HCT116 (cell line): ENCODE results near the gene XPNPEP1. TPM values are rescaled to one million over a fixed set of nuclear protein-coding genes. Genes with fewer than 3 reads are reported as not detected.

ENCODE experiments used
- ATAC-seq: fragments of 200-7000 bp; cut with Tn5 transposase; 2 replicates; pipeline ENCODE4 v1.9.1; 2020; ENCODE audit warnings: mild to moderate bottlenecking, moderate library complexity
- BruUV-seq: library from RNA; stranded (reverse); fragments of 400-500 nt; replicated peaks from 2 replicates; lab custom pipeline; 2021; lab: Mats Ljungman, UMichigan
- CTCF ChIA-PET: fragments of 300-600 bp; sonication (Branson Sonifier 250); formaldehyde crosslinking; loops from one replicate; lab custom pipeline; 2021; ENCODE audit warnings: antibody characterized with exemption; lab: Charles Lee
- POLR2A ChIA-PET: fragments of 300-600, 350-600 bp; sonication (Branson Sonifier 250); formaldehyde crosslinking; loops from one replicate; lab custom pipeline; 2021; ENCODE audit warnings: antibody characterized with exemption; lab: Charles Lee
- RAD21 ChIA-PET, 2 experiments: fragments of 300-600 bp; sonication (Branson Sonifier 250); formaldehyde crosslinking; loops; one replicate each; lab custom pipeline; 2023; ENCODE audit warnings: low total read pairs in 2 of 2; ENCODE audit not compliant: uncharacterized antibody in 2 of 2, unreplicated experiment in 2 of 2, low non-redundant PET in 1 of 2; lab: Charles Lee
- DNase-seq: peaks from one replicate; pipeline ENCODE4 v3.0.0-alpha.2; 2010; ENCODE audit warnings: low read depth, low spot score
- H2AFZ ChIP-seq: fragments of 200-600 bp; shearing (Covaris generic), sonication (generic); 2 replicates; pipeline ENCODE4 v1.6.1; 2017; ENCODE audit warnings: low read depth, mixed run types, mixed read lengths, antibody characterized with exemption, low read length; ENCODE audit not compliant: poor library complexity, severe bottlenecking
- H3K27ac ChIP-seq: 2 replicates; pipeline ENCODE4 v1.5.1; 2012; ENCODE audit warnings: low read depth, low read length
- H3K27me3 ChIP-seq: fragments of 200-600 bp; sonication (generic); 2 replicates; pipeline ENCODE4 v1.6.1; 2016; ENCODE audit warnings: mixed run types, low read length, mixed read lengths; ENCODE audit not compliant: insufficient read depth
- H3K36me3 ChIP-seq, 2 experiments: fragments of 200-500 bp in 1 of 2; fragments of 200-600 bp in 1 of 2; sonication (Bioruptor generic) in 1 of 2; sonication (generic) in 1 of 2; 2 replicates each; pipeline versions ENCODE4 v1.5.1 to v1.6.1; 2014 to 2016; ENCODE audit warnings: low read length in 2 of 2, inconsistent platforms in 1 of 2, mixed read lengths in 1 of 2, mixed run types in 1 of 2; ENCODE audit not compliant: insufficient read depth in 2 of 2, control insufficient read depth in 1 of 2
- H3K4me1 ChIP-seq, 2 experiments: fragments of 200-600 bp in 1 of 2; sonication (generic) in 1 of 2; 2 replicates each; pipeline versions ENCODE4 v1.5.1 to v1.6.1; 2012 to 2017; ENCODE audit warnings: low read length in 2 of 2, inconsistent platforms in 1 of 2, mild to moderate bottlenecking in 1 of 2, mixed read lengths in 1 of 2, mixed run types in 1 of 2, moderate library complexity in 1 of 2; ENCODE audit not compliant: insufficient read depth in 2 of 2, control insufficient read depth in 1 of 2
- H3K4me2 ChIP-seq: fragments of 200-600 bp; sonication (generic); 2 replicates; pipeline ENCODE4 v1.6.1; 2017; ENCODE audit warnings: mixed run types, low read length, mixed read lengths
- H3K4me3 ChIP-seq, 2 experiments: fragments of 200-600 bp in 1 of 2; sonication (generic) in 1 of 2; replicated peaks in 1 of 2; 2 replicates each; pipeline ENCODE4 v1.5.1; 2011 to 2016; ENCODE audit warnings: low read length in 2 of 2, control low read depth in 1 of 2, low read depth in 1 of 2, mild to moderate bottlenecking in 1 of 2, mixed read lengths in 1 of 2, mixed run types in 1 of 2
- H3K79me2 ChIP-seq: fragments of 200-600 bp; sonication (generic); 2 replicates; pipeline ENCODE4 v1.6.1; 2017; ENCODE audit warnings: mild to moderate bottlenecking, mixed run types, low read length, moderate library complexity, mixed read lengths; ENCODE audit not compliant: insufficient read depth
- H3K9ac ChIP-seq: fragments of 200-600 bp; sonication (generic); 2 replicates; pipeline ENCODE4 v1.6.1; 2016; ENCODE audit warnings: low read length, mixed read lengths
- H3K9me2 ChIP-seq: fragments of 200-600 bp; sonication (generic), shearing (Covaris generic); 2 replicates; pipeline ENCODE4 v1.6.1; 2017; ENCODE audit warnings: mixed run types, mild to moderate bottlenecking, moderate library complexity; ENCODE audit not compliant: insufficient read depth
- H3K9me3 ChIP-seq, 2 experiments: fragments of 200-500 bp in 1 of 2; fragments of 200-600 bp in 1 of 2; sonication (Bioruptor generic) in 1 of 2; sonication (generic) in 1 of 2; 2 replicates each; pipeline ENCODE4 v1.6.1; 2014 to 2017; ENCODE audit warnings: low read length in 2 of 2, mixed read lengths in 2 of 2, inconsistent platforms in 1 of 2, low read depth in 1 of 2, mild to moderate bottlenecking in 1 of 2, mixed run types in 1 of 2, moderate library complexity in 1 of 2; ENCODE audit not compliant: control insufficient read depth in 1 of 2, insufficient read depth in 1 of 2
- H4K20me1 ChIP-seq: fragments of 200-600 bp; sonication (generic), shearing (Covaris generic); 2 replicates; pipeline ENCODE4 v1.6.1; 2017; ENCODE audit warnings: mixed run types, mild to moderate bottlenecking, moderate library complexity; ENCODE audit not compliant: insufficient read depth
- EGR1 ChIP-seq: IDR thresholded peaks from 2 replicates; pipeline ENCODE4 v1.6.1; 2012; ENCODE audit warnings: low read depth
- ELF1 ChIP-seq: IDR thresholded peaks from 2 replicates; pipeline ENCODE4 v1.6.1; 2012; ENCODE audit warnings: low read depth, borderline replicate concordance
- EZH2 ChIP-seq: fragments of 200-600 bp; sonication (generic); IDR thresholded peaks from 2 replicates; pipeline ENCODE4 v1.6.1; 2017; ENCODE audit warnings: antibody characterized with exemption, mixed run types
- FOSL1 ChIP-seq: IDR thresholded peaks from 2 replicates; pipeline ENCODE4 v1.6.1; 2012; ENCODE audit warnings: low read depth
- JUND ChIP-seq: IDR thresholded peaks from 2 replicates; pipeline ENCODE4 v1.6.1; 2012
- MAX ChIP-seq: IDR thresholded peaks from 2 replicates; pipeline ENCODE4 v1.6.1; 2012
- POLR2A ChIP-seq: IDR thresholded peaks from 2 replicates; pipeline ENCODE4 v1.7.0; 2011; ENCODE audit warnings: borderline replicate concordance; ENCODE audit not compliant: insufficient read depth, insufficient read length; ENCODE audit errors: extremely low read depth
- POLR2AphosphoS5 ChIP-seq: IDR thresholded peaks from 2 replicates; pipeline ENCODE4 v1.6.1; 2011; ENCODE audit warnings: mild to moderate bottlenecking, low read depth, low read length, moderate library complexity
- SIN3A ChIP-seq: IDR thresholded peaks from 2 replicates; pipeline ENCODE4 v1.6.1; 2012; ENCODE audit warnings: low read depth
- SP1 ChIP-seq: IDR thresholded peaks from 2 replicates; pipeline ENCODE4 v1.6.1; 2012; ENCODE audit warnings: low read depth
- YY1 ChIP-seq: IDR thresholded peaks from 2 replicates; pipeline ENCODE4 v1.6.1; 2011; ENCODE audit warnings: low read length, low read depth, moderate library complexity, mild to moderate bottlenecking; ENCODE audit not compliant: insufficient replicate concordance; ENCODE audit errors: extremely low read depth
- ZNF274 ChIP-seq: fragments of 200-500 bp; sonication (Bioruptor generic); IDR thresholded peaks from 2 replicates; pipeline ENCODE4 v1.6.1; 2014; ENCODE audit warnings: mild to moderate bottlenecking, low read depth, low read length, inconsistent platforms
- intact Hi-C: fragments of 100-400 bp; cut with micrococcal nuclease; formaldehyde crosslinking; loops from 2 replicates; pipeline ENCODE4 v1.10.0; 2022
- total RNA-seq: library from RNA; stranded (reverse); gene quantifications from one replicate; pipeline ENCODE4 v1.2.1, GENCODE V29; 2021; ENCODE audit not compliant: unreplicated experiment
- TF ChIP-seq, protein P1 (sequence below): IDR thresholded peaks from 2 replicates; pipeline ENCODE4 v1.6.1; 2012; ENCODE audit warnings: low read depth
- TF ChIP-seq, protein P2 (sequence below): IDR thresholded peaks from 2 replicates; pipeline ENCODE4 v1.6.1; 2011; ENCODE audit warnings: mild to moderate bottlenecking, low read length, moderate library complexity; ENCODE audit not compliant: insufficient replicate concordance; ENCODE audit errors: extremely low read depth

The XPNPEP1 gene
- total RNA-seq, 1 experiment from 2014 or later: 87.3 TPM

DNA sequence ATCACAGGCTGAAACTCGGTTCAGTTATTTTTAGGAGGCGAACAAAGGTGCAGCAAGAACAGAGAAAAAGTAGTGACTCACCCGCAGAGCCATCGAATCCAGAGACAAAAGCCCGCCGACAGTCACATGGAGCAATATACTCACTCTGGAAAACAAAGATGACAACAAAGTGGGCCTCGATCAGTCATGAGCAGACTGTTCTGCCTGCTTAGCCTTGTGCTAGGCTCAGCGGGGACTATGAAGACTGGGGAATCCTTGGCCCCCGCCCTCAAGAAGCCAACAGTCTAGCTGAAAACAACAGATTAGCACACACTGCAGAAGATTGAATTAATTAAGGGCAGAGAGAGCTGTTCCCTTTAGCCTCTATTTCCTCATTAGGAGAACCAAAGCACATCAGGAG, 30.4 kb downstream of the XPNPEP1 start:
- H3K36me3 ChIP-seq: peaks cover 11 to 15% of the 10 kb centered on the region in 2 experiments; a peak in 3 of 4 replicates
- no peak overlapping the region for H3K27ac ChIP-seq
- intact Hi-C loops: no loop called here
- ATAC-seq (no peak), DNase-seq (no peak)
- no TSS peak for BruUV-seq
- no peak overlapping the region for H3K9ac ChIP-seq
- H3K9me2 ChIP-seq: no peaks in the 10 kb centered on the region
- H3K4me3 ChIP-seq: no peak overlapping the region
- POLR2A ChIA-PET: no interaction called here
- peaks cover 16% of the 10 kb centered on the region; the same call in 1 of the 2 replicates for H3K79me2 ChIP-seq
- H3K4me2 ChIP-seq: no peak overlapping the region
- no peak for TF ChIP-seq SP1
- no peak for TF ChIP-seq ELF1
- no peak for TF ChIP-seq YY1
- TF ChIP-seq SIN3A: no peak
- TF ChIP-seq ZNF274: no peak
- no peak for TF ChIP-seq JUND
- TF ChIP-seq, protein P1, sequence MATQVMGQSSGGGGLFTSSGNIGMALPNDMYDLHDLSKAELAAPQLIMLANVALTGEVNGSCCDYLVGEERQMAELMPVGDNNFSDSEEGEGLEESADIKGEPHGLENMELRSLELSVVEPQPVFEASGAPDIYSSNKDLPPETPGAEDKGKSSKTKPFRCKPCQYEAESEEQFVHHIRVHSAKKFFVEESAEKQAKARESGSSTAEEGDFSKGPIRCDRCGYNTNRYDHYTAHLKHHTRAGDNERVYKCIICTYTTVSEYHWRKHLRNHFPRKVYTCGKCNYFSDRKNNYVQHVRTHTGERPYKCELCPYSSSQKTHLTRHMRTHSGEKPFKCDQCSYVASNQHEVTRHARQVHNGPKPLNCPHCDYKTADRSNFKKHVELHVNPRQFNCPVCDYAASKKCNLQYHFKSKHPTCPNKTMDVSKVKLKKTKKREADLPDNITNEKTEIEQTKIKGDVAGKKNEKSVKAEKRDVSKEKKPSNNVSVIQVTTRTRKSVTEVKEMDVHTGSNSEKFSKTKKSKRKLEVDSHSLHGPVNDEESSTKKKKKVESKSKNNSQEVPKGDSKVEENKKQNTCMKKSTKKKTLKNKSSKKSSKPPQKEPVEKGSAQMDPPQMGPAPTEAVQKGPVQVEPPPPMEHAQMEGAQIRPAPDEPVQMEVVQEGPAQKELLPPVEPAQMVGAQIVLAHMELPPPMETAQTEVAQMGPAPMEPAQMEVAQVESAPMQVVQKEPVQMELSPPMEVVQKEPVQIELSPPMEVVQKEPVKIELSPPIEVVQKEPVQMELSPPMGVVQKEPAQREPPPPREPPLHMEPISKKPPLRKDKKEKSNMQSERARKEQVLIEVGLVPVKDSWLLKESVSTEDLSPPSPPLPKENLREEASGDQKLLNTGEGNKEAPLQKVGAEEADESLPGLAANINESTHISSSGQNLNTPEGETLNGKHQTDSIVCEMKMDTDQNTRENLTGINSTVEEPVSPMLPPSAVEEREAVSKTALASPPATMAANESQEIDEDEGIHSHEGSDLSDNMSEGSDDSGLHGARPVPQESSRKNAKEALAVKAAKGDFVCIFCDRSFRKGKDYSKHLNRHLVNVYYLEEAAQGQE: no peak
- TF ChIP-seq POLR2AphosphoS5: no peak
- no peak for TF ChIP-seq FOSL1
- no peak for TF ChIP-seq EGR1
- TF ChIP-seq, protein P2, sequence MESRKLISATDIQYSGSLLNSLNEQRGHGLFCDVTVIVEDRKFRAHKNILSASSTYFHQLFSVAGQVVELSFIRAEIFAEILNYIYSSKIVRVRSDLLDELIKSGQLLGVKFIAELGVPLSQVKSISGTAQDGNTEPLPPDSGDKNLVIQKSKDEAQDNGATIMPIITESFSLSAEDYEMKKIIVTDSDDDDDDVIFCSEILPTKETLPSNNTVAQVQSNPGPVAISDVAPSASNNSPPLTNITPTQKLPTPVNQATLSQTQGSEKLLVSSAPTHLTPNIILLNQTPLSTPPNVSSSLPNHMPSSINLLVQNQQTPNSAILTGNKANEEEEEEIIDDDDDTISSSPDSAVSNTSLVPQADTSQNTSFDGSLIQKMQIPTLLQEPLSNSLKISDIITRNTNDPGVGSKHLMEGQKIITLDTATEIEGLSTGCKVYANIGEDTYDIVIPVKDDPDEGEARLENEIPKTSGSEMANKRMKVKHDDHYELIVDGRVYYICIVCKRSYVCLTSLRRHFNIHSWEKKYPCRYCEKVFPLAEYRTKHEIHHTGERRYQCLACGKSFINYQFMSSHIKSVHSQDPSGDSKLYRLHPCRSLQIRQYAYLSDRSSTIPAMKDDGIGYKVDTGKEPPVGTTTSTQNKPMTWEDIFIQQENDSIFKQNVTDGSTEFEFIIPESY: no peak
- no peak for TF ChIP-seq POLR2A
- no peak for TF ChIP-seq MAX
- TF ChIP-seq EZH2: no peak
- CTCF ChIA-PET: interaction anchor here (3.3 kb wide), 1 partner anchor 9 kb away, joined by 15 read pairs; no protein-coding TSS in a partner anchor
- no peaks in the 10 kb centered on the region for H3K27me3 ChIP-seq
- RAD21 ChIA-PET: no interaction called here
- no peak overlapping the region for H2AFZ ChIP-seq
- H4K20me1 ChIP-seq: no peaks in the 10 kb centered on the region
- H3K9me3 ChIP-seq: no peaks in the 10 kb centered on the region
- H3K4me1 ChIP-seq: no peaks in the 10 kb centered on the region; a peak in 1 of 4 replicates
